Measurements from ENCODE around the gene GRAP2.

The GRAP2 gene

GRCh38 chr22:39997421-39997820 is 96.5 kb downstream of the GRAP2 start:
- no peak overlapping the region for H3K4me3 ChIP-seq (ENCODE audit: low read depth, low read length)
- CTCF ChIA-PET = interaction anchor here (2.4 kb wide), 1 partner anchor 27 kb away, joined by 9 read pairs; no protein-coding TSS in a partner anchor
- TF ChIP-seq CTCF (IDR thresholded peaks at IDR 0.05; ENCODE audit: insufficient read depth, low read length, missing control alignments) = no peak
- DNase-seq (ENCODE audit: low read depth, low spot score) = no peak
- POLR2A ChIA-PET = no interaction called here

- TF ChIP-seq CTCF (IDR thresholded peaks at IDR 0.05; ENCODE audit: insufficient read depth, low read length, missing control alignments) = no peak
- no peak for DNase-seq (ENCODE audit: low read depth, low spot score)
- ChIA-PET CTCF (interaction anchor here (2.4 kb wide), 1 partner anchor 26 kb away, joined by 9 read pairs; no protein-coding TSS in a partner anchor), POLR2A (no interaction called here)
- no peak overlapping the region for H3K4me3 ChIP-seq (ENCODE audit: low read depth, low read length)
These were observed 97.2 kb downstream of the GRAP2 start for GRCh38 chr22:39997939-39998726.

GRCh38 chr22:39999144-39999757 is 98.4 kb downstream of the GRAP2 start:
- DNase-seq (ENCODE audit: low read depth, low spot score) = no peak
- CTCF ChIA-PET = interaction anchor here (0.6 to 1.7 kb wide), 2 partner anchors 16 to 26 kb away, joined by 4 to 5 read pairs; no protein-coding TSS in a partner anchor
- H3K4me3 ChIP-seq (ENCODE audit: low read depth, low read length) = no peak overlapping the region
- no peak for TF ChIP-seq CTCF (IDR thresholded peaks at IDR 0.05; ENCODE audit: insufficient read depth, low read length, missing control alignments)
- POLR2A ChIA-PET = interaction anchor here (0.6 kb wide), 1 partner anchor 30 kb away, joined by 3 read pairs; no protein-coding TSS in a partner anchor

- no peak for TF ChIP-seq CTCF (IDR thresholded peaks at IDR 0.05; ENCODE audit: insufficient read depth, low read length, missing control alignments)
- no peak overlapping the region for H3K4me3 ChIP-seq (ENCODE audit: low read depth, low read length)
- no peak for DNase-seq (ENCODE audit: low read depth, low spot score)
- CTCF ChIA-PET = interaction anchor here (0.8 to 1.7 kb wide), 2 partner anchors 25 to 469 kb away, joined by 3 to 5 read pairs; no protein-coding TSS in a partner anchor
- POLR2A ChIA-PET = no interaction called here
These were observed 99.3 kb downstream of the GRAP2 start for GRCh38 chr22:40000171-40000570.

GRCh38 chr22:40001106-40001505 is 100.2 kb downstream of the GRAP2 start:
- POLR2A ChIA-PET = no interaction called here
- CTCF ChIA-PET = interaction anchor here (0.7 to 1.7 kb wide), 3 partner anchors 24 to 470 kb away, joined by 3 to 5 read pairs (median 3); no protein-coding TSS in a partner anchor
- no peak overlapping the region for H3K4me3 ChIP-seq (ENCODE audit: low read depth, low read length)
- no peak for DNase-seq (ENCODE audit: low read depth, low spot score)
- no peak for TF ChIP-seq CTCF (IDR thresholded peaks at IDR 0.05; ENCODE audit: insufficient read depth, low read length, missing control alignments)
